NAMALWA (cell line): ENCODE results near the gene ANP32A.
"Not testable (repeated sequence)": the region's sequence is repeated elsewhere in the genome, so short reads cannot be mapped to it uniquely, and the experiment has no call there.

ENCODE experiments used
- DNase-seq: peaks from one replicate; pipeline ENCODE4 v3.0.0-alpha.2; 2015; ENCODE audit warnings: low spot score

The ANP32A gene

GRCh38 chr15:68820295-68821189 lies at the start of gene ANP32A:
TSS of gene ANP32A (minus strand) at chr15:68820895. CDS start at chr15:68820751, 144 bp downstream.
- peak; percentile 96 for DNase-seq

- no peak for DNase-seq
These were observed 47.6 kb upstream of the ANP32A start for GRCh38 chr15:68868296-68868695.

- DNase-seq: no peak
These were observed 41.7 kb upstream of the ANP32A start for GRCh38 chr15:68862415-68862814.

GRCh38 chr15:68858666-68859065 lies 38.0 kb upstream of the ANP32A start:
- not testable (repeated sequence) for DNase-seq

- DNase-seq: not testable (repeated sequence)
These were observed 36.7 kb upstream of the ANP32A start for GRCh38 chr15:68857443-68857842.

GRCh38 chr15:68852461-68852860 lies 31.8 kb upstream of the ANP32A start:
- no peak for DNase-seq

GRCh38 chr15:68851971-68852370 lies 31.3 kb upstream of the ANP32A start:
- no peak for DNase-seq

- no peak for DNase-seq
These were observed 28.8 kb upstream of the ANP32A start for GRCh38 chr15:68849497-68849896.

- no peak for DNase-seq
These were observed 26.2 kb upstream of the ANP32A start for GRCh38 chr15:68846851-68847439.

GRCh38 chr15:68844856-68845550 lies 24.3 kb upstream of the ANP32A start:
- DNase-seq: peak; percentile 20

GRCh38 chr15:68843425-68844311 lies 23.0 kb upstream of the ANP32A start:
- peak; percentile 48 for DNase-seq

GRCh38 chr15:68842958-68843357 lies 22.3 kb upstream of the ANP32A start:
- no peak for DNase-seq

- DNase-seq: no peak
These were observed 13.7 kb upstream of the ANP32A start for GRCh38 chr15:68834346-68834745.

GRCh38 chr15:68833700-68834331 lies 13.1 kb upstream of the ANP32A start:
- DNase-seq: no peak

GRCh38 chr15:68830141-68830785 lies 9.6 kb upstream of the ANP32A start:
- DNase-seq: no peak

- DNase-seq: peak; percentile 73
These were observed 8.4 kb upstream of the ANP32A start for GRCh38 chr15:68829068-68829467.

- no peak for DNase-seq
These were observed 2.9 kb upstream of the ANP32A start for GRCh38 chr15:68823561-68823960.

- DNase-seq: no peak
These were observed 2.1 kb upstream of the ANP32A start for GRCh38 chr15:68822818-68823217.

GRCh38 chr15:68821841-68822381 lies 1.2 kb upstream of the ANP32A start:
- DNase-seq: peak; percentile 61

GRCh38 chr15:68821190-68821840 lies 620 bp upstream of the ANP32A start:
- DNase-seq: no peak
